Ovary (tissue), 9 donors: ENCODE data around the gene L2HGDH. TPM values are rescaled to one million over a fixed set of nuclear protein-coding genes. Genes with fewer than 3 reads are reported as not detected.

ENCODE experiments used
- DNase-seq, 5 donors: peaks; one replicate each; pipeline ENCODE4 v3.0.0-alpha.2; 2019 to 2020
- H3K27ac ChIP-seq, 2 donors: fragments of 200-600 bp; one replicate each; pipeline versions ENCODE4 v1.5.1 to v1.8.0; 2019 to 2022
- H3K27me3 ChIP-seq: fragments of 200-600 bp; one replicate; pipeline ENCODE4 v1.8.0; 2022
- H3K36me3 ChIP-seq: fragments of 200-600 bp; sonication (generic); one replicate; pipeline ENCODE4 v1.5.1; 2019
- H3K4me1 ChIP-seq: one replicate; pipeline ENCODE4 v1.8.1; 2013; ENCODE audit warnings: mild to moderate bottlenecking, moderate library complexity; ENCODE audit not compliant: insufficient read depth
- H3K4me3 ChIP-seq: fragments of 200-600 bp; sonication (generic); one replicate; pipeline ENCODE4 v1.5.1; 2017
- H3K9me3 ChIP-seq, 2 donors: fragments of 200-600 bp in 1 of 2; sonication (generic) in 1 of 2; one replicate each; pipeline versions ENCODE4 v1.5.1 to v1.8.1; 2013 to 2019; ENCODE audit warnings: mild to moderate bottlenecking in 1 of 2, moderate library complexity in 1 of 2
- CTCF ChIP-seq, 3 donors: fragments of 450-650 bp in 2 of 3; fragments of 200-600 bp in 1 of 3; IDR thresholded peaks; one replicate each; pipeline versions ENCODE4 v1.5.1 to v1.8.0; 2016 to 2022; ENCODE audit warnings: antibody characterized with exemption in 3 of 3, mild to moderate bottlenecking in 1 of 3
- EP300 ChIP-seq: sonication (generic); formaldehyde crosslinking; IDR thresholded peaks from one replicate; pipeline ENCODE4 v1.6.1; 2017; ENCODE audit warnings: antibody characterized with exemption
- POLR2A ChIP-seq: fragments of 450-650 bp; IDR thresholded peaks from one replicate; pipeline ENCODE4 v1.6.1; 2017; ENCODE audit warnings: antibody characterized with exemption, mild to moderate bottlenecking, moderate library complexity
- WGBS, 3 donors: extraction: QIAGEN DNeasy Blood & Tissue Kit in 1 of 3; methylation state at CpG; one replicate each; pipeline versions ENCODE4 v1.1.5 to v1.1.7; 2013 to 2017; 5-methylcytosine and 5-hydroxymethylcytosine counted together
- intact Hi-C, 4 donors: fragments of 100-400 bp; cut with DNase I; formaldehyde crosslinking; loops; one replicate each; pipeline versions ENCODE4 v1.11.0 to v1.15.1; 2022 to 2023
- polyA plus RNA-seq, 2 donors: library from polyadenylated mRNA; stranded (reverse); fragments of 200-250 nt in 1 of 2; fragments of 350-450 nt in 1 of 2; fragmentation: Illumina TruSeq in 1 of 2; extraction: RNeasy Lipid Tissue Mini Kit (QIAGEN cat#74804) in 1 of 2; gene quantifications; one replicate each; pipeline ENCODE4 v1.2.3, GENCODE V29; 2013 to 2014
- total RNA-seq, 7 donors: library from RNA; depleted of rRNA in 2 of 7; stranded (reverse); fragments of >200 nt in 2 of 7; fragmentation: NEBNext Ultra II Directional in 3 of 7; extraction: Animal tissue kit (Norgen Biotek cat#: 25700) in 3 of 7; gene quantifications; one replicate each; pipeline versions ENCODE4 v1.1.0 to v1.2.4, GENCODE V29; 2016 to 2023
- donor health status: DM: no; HTN: no; CAD: no; lungs with moderate emphysema.
- donor health status: DM: no; HTN: no; CAD: no.
- donor health status: Bipolar disorder and iron deficiency.
- donor health status: DM: yes; HTN: yes; CAD: no.
- donor health status: DM: no; HTN: no; CAD: no.
- donor health status: DM: yes; HTN: yes; CAD: no.

The L2HGDH gene
- total and polyA plus RNA-seq, 9 donors, result 2.3 to 5.9 (median 4.8) TPM

DNA sequence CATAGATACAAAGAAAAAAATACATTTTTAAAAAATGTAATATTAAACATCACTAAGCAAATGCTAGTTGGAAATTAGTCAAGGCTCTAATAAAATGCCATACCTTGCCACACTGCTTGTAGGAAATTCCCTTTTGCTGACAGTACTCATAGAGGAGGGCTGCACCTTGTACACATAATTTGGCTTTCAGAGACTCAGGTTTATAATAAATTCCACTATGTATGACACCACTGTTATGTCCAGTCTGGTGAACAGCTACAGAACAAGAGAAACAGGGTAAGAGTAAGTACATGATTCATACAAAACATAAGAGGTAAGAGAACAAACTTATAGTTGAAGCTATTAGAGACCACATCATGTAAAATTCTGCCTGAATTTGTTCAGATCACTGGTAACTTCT, 10.1 kb downstream of the L2HGDH start:
- intact Hi-C loops, result no loop called here
- H3K4me3 ChIP-seq, result no peak overlapping the region
- H3K9me3 ChIP-seq, result no peaks in the 10 kb centered on the region
- H3K4me1 ChIP-seq, result no peaks in the 10 kb centered on the region
- DNase-seq, result no peak
- H3K27ac ChIP-seq, result no peak overlapping the region
- H3K27me3 ChIP-seq, result no peaks in the 10 kb centered on the region
- TF ChIP-seq POLR2A, result no peak
- TF ChIP-seq CTCF (IDR thresholded peaks at IDR 0.05), result no peak
- TF ChIP-seq EP300, result no peak
- H3K36me3 ChIP-seq, result no peaks in the 10 kb centered on the region

- H3K36me3 ChIP-seq, result no peaks in the 10 kb centered on the region
- H3K9me3 ChIP-seq, result no peaks in the 10 kb centered on the region
- no peaks in the 10 kb centered on the region for H3K4me1 ChIP-seq
- H3K27me3 ChIP-seq, result no peaks in the 10 kb centered on the region
- no peak for DNase-seq
- WGBS, 3 donors, result 96 to 100% (median 99%) methylated on average over 2 of the region's 2 CpGs
- intact Hi-C loops, result no loop called here
- no peak for TF ChIP-seq CTCF (IDR thresholded peaks at IDR 0.05)
- TF ChIP-seq POLR2A, result no peak
- no peak for TF ChIP-seq EP300
- no peak overlapping the region for H3K27ac ChIP-seq
- H3K4me3 ChIP-seq, result no peak overlapping the region
These were observed 12.4 kb downstream of the L2HGDH start for GRCh38 chr14:50299585-50299984.

DNA sequence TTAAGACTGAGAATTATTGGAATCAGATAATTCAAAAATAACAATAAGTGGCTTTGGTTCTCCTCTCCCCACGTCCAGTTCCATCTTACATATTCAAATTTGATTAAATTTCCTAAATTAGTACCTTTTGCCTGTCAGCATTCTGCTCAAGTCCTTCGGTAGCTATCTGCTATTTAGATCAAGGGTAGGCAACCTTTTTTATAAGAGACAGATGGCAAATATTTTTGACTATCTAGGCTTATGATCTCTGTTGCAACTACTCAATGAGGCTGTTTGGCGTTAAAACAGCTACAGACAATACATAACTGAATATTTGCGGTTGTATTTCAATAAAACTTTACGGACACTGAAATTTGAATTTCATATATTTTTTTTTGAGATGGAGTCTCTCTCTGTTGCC, 21.7 kb downstream of the L2HGDH start:
- H3K36me3 ChIP-seq, result no peaks in the 10 kb centered on the region
- TF ChIP-seq CTCF (IDR thresholded peaks at IDR 0.05) (no peak), POLR2A (no peak), EP300 (no peak)
- H3K4me1 ChIP-seq, result no peaks in the 10 kb centered on the region
- H3K27ac ChIP-seq, result no peak overlapping the region
- no peak for DNase-seq
- no peaks in the 10 kb centered on the region for H3K27me3 ChIP-seq
- intact Hi-C loops, result no loop called here
- no peaks in the 10 kb centered on the region for H3K9me3 ChIP-seq
- H3K4me3 ChIP-seq, result no peak overlapping the region
- WGBS, 3 donors, result 86 to 98% (median 86%) methylated on average over 5 of the region's 5 CpGs

- 96 to 97% (median 96%) methylated on average over 5 of the region's 5 CpGs for WGBS, 3 donors
- no peak for DNase-seq
- Histone ChIP-seq H3K27me3 (no peaks in the 10 kb centered on the region), H3K27ac (no peak overlapping the region), H3K9me3 (no peaks in the 10 kb centered on the region), H3K4me1 (no peaks in the 10 kb centered on the region), H3K36me3 (no peaks in the 10 kb centered on the region), H3K4me3 (no peak overlapping the region)
- TF ChIP-seq EP300, result no peak
- TF ChIP-seq POLR2A, result no peak
- TF ChIP-seq CTCF (IDR thresholded peaks at IDR 0.05), result no peak
- intact Hi-C loops, result no loop called here
These were observed 23.9 kb downstream of the L2HGDH start for GRCh38 chr14:50288146-50288545.

DNA sequence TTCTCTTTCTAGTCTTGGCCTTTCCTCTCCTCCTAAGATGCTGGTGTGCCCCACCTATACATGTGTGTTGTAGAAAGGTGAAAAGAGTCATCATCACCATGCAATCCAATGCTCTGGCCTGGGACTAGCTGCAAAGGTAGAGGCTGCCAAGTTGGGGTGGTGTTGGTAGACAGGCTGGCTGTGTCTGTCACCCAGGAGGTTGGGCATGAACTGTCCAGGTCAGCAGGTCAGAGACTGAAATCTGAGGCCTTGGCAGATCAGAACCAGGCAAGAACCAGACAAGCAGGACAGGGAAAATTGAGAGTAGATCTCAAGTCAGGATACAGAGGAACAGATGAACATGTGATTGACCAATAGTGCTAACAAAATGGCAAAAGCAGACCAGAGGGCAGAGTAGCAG, 26.2 kb downstream of the L2HGDH start:
- Histone ChIP-seq H3K4me3 (no peak overlapping the region), H3K9me3 (no peaks in the 10 kb centered on the region), H3K27ac (no peak overlapping the region), H3K4me1 (no peaks in the 10 kb centered on the region), H3K36me3 (no peaks in the 10 kb centered on the region), H3K27me3 (no peaks in the 10 kb centered on the region)
- intact Hi-C loops, result no loop called here
- no peak for TF ChIP-seq CTCF (IDR thresholded peaks at IDR 0.05)
- no peak for TF ChIP-seq POLR2A
- TF ChIP-seq EP300, result no peak
- no peak for DNase-seq
